ENCODE measurements around the gene C11orf91. TPM values are rescaled to one million over a fixed set of nuclear protein-coding genes. Genes with fewer than 3 reads are reported as not detected.
A peak's percentile ranks its signal among the peaks of the same experiment; 100 is the strongest.

The C11orf91 gene, protein sequence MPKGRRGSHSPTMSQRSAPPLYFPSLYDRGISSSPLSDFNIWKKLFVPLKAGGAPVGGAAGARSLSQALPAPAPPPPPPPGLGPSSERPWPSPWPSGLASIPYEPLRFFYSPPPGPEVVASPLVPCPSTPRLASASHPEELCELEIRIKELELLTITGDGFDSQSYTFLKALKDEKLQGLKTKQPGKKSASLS
- not detected for total RNA-seq
- long read RNA-seq: 0 reads

GRCh38 chr11:33700502-33701271, at the start of gene C11orf91:
TSS of gene C11orf91 (minus strand) at chr11:33700826. CDS start at chr11:33700740, 86 bp downstream.
- TF ChIP-seq, protein P1, sequence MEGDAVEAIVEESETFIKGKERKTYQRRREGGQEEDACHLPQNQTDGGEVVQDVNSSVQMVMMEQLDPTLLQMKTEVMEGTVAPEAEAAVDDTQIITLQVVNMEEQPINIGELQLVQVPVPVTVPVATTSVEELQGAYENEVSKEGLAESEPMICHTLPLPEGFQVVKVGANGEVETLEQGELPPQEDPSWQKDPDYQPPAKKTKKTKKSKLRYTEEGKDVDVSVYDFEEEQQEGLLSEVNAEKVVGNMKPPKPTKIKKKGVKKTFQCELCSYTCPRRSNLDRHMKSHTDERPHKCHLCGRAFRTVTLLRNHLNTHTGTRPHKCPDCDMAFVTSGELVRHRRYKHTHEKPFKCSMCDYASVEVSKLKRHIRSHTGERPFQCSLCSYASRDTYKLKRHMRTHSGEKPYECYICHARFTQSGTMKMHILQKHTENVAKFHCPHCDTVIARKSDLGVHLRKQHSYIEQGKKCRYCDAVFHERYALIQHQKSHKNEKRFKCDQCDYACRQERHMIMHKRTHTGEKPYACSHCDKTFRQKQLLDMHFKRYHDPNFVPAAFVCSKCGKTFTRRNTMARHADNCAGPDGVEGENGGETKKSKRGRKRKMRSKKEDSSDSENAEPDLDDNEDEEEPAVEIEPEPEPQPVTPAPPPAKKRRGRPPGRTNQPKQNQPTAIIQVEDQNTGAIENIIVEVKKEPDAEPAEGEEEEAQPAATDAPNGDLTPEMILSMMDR (IDR thresholded peaks at IDR 0.05; ENCODE audit: borderline replicate concordance): no peak
- H3K36me3 ChIP-seq: peaks cover 5% of the 10 kb centered on the region
- peak within 1 kb of the TSS; percentile 89 for H3K27ac ChIP-seq (replicated peaks)
- intact Hi-C loops (cut with micrococcal nuclease): no loop called here
- H3K4me3 ChIP-seq: peak within 1 kb of the TSS; percentile 69
- DNase-seq: peak; percentile 98
- H3K4me1 ChIP-seq: peaks cover 97% of the 10 kb centered on the region
- H3K9me3 ChIP-seq (replicated peaks): no peaks in the 10 kb centered on the region
- H3K27me3 ChIP-seq (ENCODE audit: low read depth): no peaks in the 10 kb centered on the region

DNA sequence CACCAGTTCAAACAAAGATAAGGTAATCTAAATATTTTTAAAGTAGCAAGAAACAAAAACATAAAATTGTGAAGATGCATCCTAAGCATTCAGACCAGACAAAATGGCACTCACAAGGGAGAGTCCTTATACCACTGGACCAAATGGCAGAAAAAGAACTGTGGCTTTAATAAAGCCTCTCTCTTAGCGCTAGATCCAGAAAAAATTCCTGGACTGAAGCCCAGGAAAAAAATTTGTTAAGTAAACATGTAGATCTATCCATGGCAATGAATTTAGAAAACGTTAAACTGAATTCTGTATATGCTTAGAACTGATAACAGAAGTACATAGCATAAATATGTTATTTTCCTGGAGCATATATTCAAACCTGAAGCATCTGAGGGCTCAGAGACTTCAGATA, 47.4 kb upstream of the C11orf91 start:
- Histone ChIP-seq H3K4me3 (no peak overlapping the region), H3K9me3 (replicated peaks) (no peaks in the 10 kb centered on the region), H3K27ac (replicated peaks) (peak overlapping the region; percentile 59), H3K4me1 (peaks cover 51% of the 10 kb centered on the region), H3K36me3 (peaks cover 57% of the 10 kb centered on the region), H3K27me3 (ENCODE audit: low read depth) (no peaks in the 10 kb centered on the region)
- intact Hi-C loops (cut with micrococcal nuclease): no loop called here
- no peak for DNase-seq
- TF ChIP-seq, protein P1 (IDR thresholded peaks at IDR 0.05; ENCODE audit: borderline replicate concordance): no peak

GRCh38 chr11:33743291-33743690, 42.7 kb upstream of the C11orf91 start:
- TF ChIP-seq, protein P1 (IDR thresholded peaks at IDR 0.05; ENCODE audit: borderline replicate concordance): no peak
- H3K4me1 ChIP-seq: peaks cover 44% of the 10 kb centered on the region
- no peak for DNase-seq
- no peak overlapping the region for H3K4me3 ChIP-seq
- H3K36me3 ChIP-seq: peaks cover 33% of the 10 kb centered on the region
- H3K9me3 ChIP-seq (replicated peaks): no peaks in the 10 kb centered on the region
- H3K27ac ChIP-seq (replicated peaks): peak overlapping the region; percentile 37
- intact Hi-C loops (cut with micrococcal nuclease): loop anchor here (5.0 kb wide), 1 partner anchor 381 kb away; no protein-coding TSS in a partner anchor
- H3K27me3 ChIP-seq (ENCODE audit: low read depth): no peaks in the 10 kb centered on the region

DNA sequence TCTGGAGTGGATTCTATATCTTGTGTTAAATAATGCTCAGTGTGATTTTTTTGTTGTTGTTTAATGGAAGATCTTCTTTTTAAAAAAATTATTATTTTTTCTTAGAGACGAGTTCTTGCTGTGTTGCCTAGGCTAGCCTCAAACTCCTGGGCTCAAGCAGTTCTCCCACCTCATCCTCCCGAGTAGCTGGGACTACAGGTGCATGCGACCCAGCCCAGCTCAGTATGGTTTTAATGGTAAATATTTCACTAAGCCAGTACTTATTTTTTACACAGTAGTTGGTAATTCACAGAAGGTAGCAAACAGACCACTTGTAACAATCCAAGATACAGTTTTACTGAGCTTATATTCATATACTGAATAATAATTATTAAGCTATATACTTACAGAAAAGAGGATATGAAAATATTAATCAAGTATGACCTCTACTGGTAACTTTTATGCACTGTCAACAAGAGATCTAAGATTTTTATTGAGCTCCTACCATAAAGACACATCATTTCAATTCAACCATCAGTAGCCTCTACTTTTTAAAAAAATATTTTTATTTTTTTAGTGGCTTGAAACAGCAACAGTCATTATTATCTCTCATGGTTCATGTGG, 41.7 kb upstream of the C11orf91 start:
- no peaks in the 10 kb centered on the region for H3K9me3 ChIP-seq (replicated peaks)
- H3K27me3 ChIP-seq (ENCODE audit: low read depth): no peaks in the 10 kb centered on the region
- TF ChIP-seq, protein P1 (IDR thresholded peaks at IDR 0.05; ENCODE audit: borderline replicate concordance): peak; percentile 75
- H3K27ac ChIP-seq (replicated peaks): peak overlapping the region; percentile 6
- no peak overlapping the region for H3K4me3 ChIP-seq
- intact Hi-C loops (cut with micrococcal nuclease): loop anchor here (5.0 kb wide), 1 partner anchor 380 kb away; no protein-coding TSS in a partner anchor
- no peak for DNase-seq
- H3K36me3 ChIP-seq: peaks cover 25% of the 10 kb centered on the region
- peaks cover 46% of the 10 kb centered on the region for H3K4me1 ChIP-seq

- H3K4me3 ChIP-seq: no peak overlapping the region
- peaks cover 22% of the 10 kb centered on the region for H3K36me3 ChIP-seq
- TF ChIP-seq, protein P1 (IDR thresholded peaks at IDR 0.05; ENCODE audit: borderline replicate concordance): no peak
- H3K4me1 ChIP-seq: peaks cover 47% of the 10 kb centered on the region
- no peaks in the 10 kb centered on the region for H3K27me3 ChIP-seq (ENCODE audit: low read depth)
- no peak for DNase-seq
- H3K27ac ChIP-seq (replicated peaks): peak overlapping the region; percentile 6
- intact Hi-C loops (cut with micrococcal nuclease): loop anchor here (5.0 kb wide), 1 partner anchor 380 kb away; no protein-coding TSS in a partner anchor
- no peaks in the 10 kb centered on the region for H3K9me3 ChIP-seq (replicated peaks)
Measured at GRCh38 chr11:33741806-33742205, 41.2 kb upstream of the C11orf91 start.
